Renal cortical epithelial cell (primary cell): ENCODE data around the gene HES2. TPM values are rescaled to one million over a fixed set of nuclear protein-coding genes. Genes with fewer than 3 reads are reported as not detected.
A peak's percentile ranks its signal among the peaks of the same experiment; 100 is the strongest.
"Not testable (repeated sequence)": the region's sequence is repeated elsewhere in the genome, so short reads cannot be mapped to it uniquely, and the experiment has no call there.

ENCODE experiments used
- DNase-seq: peaks from one replicate; pipeline ENCODE4 v3.0.0-alpha.2; 2011; ENCODE audit warnings: low read depth
- total RNA-seq: library from RNA; depleted of rRNA; stranded (reverse); fragments of >200 nt; gene quantifications from 2 replicates; pipeline ENCODE4 v1.2.3, GENCODE V29; 2014

HES2 gene
- total RNA-seq, 1 donor from 2014 or later: 5.8 TPM

DNA sequence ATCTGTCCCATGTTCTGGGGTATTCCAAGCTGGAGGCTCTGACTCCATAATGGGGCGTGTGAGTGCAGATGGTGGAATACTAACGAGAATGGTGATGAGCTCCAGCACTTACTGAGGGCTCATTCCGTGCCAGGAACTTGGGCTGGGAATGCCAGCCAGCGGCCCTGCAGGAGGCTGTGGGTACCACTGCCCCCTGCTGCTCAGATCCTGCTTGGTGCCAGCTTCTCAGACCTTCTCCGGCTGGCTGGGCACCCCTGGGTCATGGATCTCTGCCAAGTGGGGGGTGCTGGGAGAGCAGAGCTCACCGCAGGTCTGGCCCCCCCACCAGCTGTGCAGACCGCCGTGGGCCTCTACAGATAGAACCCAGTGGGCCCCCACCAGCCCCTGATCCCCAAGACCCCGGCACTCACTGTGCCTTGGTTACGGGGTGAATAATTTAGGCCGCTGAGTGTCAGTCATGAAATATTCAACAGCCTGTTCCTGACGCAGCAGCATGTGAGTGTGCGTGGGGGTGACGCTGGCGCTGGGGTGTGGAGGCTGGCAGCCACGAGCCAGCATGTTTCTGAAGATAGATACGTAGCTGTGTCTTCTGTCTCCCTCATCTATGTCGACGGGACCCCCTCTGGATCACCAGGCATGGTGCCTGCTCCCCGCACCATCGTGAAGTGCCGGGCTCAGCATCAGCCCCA lies 17.4 kb upstream of the HES2 start:
- peak; percentile 75 for DNase-seq

DNA sequence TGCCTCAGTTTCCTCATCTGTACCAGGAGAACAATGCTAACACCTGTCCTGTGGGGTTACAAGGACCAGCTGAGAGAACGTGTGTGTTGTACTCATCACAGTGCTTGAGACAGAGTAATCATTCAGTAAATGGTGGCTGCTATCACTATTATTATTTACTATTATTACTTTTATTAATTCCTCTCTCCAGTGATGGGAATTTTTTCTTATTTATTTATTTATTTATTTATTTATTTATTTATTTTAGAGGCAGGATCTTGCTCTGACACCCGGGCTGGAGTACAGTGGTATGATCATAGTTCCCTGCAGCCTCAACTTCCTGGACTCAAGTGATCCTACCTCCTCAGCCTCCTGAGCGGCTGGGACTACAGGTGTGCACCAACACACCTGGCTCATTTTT lies 16.6 kb upstream of the HES2 start:
- not testable (repeated sequence) for DNase-seq

DNA sequence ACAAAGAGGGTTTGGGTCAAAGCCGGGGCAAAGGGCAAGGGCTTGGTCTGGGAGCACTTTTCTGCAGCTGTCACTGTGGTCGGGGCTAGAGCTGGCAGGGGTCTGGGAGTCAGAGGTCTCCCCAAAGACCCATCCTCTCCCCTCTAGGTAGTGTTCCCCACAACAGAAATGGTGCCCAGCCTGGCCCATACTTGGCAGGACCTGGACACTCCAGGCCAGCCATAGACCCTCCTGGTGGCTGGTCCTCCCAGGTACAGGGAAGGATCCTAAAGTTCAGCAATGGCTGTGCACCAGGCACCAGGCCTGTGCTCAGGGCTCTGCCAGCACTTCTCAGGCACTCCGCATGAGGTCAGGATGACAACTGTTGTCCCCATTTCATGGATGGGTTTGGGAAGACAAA lies 15.8 kb upstream of the HES2 start:
- no peak for DNase-seq

DNA sequence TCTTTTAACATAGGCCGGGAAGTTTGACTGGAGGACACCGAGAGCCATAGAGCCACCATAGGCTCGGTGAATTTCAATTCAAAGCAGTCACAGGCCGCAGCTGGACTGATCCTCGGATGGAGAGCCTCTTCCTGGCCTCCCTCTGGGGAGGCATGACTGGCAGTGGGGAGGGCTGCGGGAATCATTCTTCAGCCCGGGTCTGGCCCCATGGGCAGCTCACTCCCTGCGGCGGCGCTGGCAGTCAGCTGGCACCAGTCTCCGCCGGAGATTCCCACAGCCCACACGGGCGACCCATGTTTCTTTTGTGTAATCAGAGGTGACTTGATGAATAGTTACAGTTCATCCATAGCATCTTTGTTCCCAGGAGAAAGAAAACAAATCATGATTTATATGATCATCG lies 15.4 kb upstream of the HES2 start:
- DNase-seq: no peak

DNA sequence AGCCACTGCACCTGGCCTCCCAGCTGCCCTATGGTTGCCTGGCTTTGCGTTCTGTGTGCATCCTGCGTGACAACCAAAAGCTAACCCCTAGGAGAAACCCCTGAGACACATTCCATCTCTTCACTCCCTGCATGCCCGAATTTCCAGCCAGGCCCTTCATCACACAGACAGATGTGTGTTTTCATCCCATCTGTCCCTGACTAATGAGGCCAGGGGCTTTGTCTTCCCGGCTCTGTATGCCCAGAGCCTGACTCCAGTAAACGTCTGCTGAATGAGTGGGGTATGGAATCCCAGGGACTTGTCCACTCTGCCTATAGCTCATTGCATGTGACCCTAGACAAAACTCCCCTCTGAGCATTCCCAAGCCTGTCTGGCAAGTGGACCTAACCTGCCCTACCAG lies 14.5 kb upstream of the HES2 start:
- no peak for DNase-seq

DNA sequence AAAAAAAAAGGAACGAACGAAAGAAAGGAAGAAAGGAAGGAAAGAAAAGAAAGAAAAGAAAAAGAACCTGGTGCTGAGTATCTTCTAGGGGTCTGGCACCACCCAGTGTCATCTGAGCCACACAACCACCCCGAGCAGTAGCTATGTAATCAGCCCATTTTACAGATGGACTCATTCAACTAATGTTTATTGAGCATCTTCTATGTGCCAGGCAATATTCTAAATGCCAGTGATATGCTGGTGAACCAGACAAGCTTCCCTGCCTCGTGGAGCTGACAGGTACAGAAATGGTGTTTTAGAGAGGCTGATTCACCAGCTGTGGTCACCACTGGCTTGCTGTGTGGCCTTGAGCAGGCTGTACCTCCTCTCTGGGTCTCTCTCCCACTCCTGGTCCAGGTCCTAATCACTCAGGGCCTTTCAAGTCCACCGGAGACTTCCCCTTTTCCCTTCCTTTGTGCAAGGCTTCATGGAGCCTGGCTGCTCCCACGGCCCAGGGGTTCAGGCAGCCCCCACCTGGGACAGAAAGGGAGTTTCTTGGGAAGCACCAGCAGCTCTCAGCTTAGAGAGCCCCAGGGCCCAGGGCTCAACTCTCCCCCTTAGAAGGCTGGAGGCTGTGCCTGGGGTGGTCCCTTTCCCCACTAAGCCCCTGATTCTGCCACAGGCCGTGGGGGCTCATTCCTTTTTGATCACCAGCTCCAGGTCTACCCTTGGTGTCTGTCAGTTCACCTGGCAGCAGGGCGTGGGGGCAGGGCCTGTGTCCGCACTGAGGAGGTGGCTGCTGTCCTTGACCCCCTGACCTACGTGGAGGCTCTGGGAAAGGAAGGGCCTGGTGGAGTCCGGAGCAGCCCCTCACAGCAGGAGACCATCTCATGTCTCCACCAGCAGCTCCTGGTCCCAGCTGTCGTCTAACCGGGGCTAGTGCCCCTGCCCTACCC lies 12.2 kb upstream of the HES2 start:
- not testable (repeated sequence) for DNase-seq

DNA sequence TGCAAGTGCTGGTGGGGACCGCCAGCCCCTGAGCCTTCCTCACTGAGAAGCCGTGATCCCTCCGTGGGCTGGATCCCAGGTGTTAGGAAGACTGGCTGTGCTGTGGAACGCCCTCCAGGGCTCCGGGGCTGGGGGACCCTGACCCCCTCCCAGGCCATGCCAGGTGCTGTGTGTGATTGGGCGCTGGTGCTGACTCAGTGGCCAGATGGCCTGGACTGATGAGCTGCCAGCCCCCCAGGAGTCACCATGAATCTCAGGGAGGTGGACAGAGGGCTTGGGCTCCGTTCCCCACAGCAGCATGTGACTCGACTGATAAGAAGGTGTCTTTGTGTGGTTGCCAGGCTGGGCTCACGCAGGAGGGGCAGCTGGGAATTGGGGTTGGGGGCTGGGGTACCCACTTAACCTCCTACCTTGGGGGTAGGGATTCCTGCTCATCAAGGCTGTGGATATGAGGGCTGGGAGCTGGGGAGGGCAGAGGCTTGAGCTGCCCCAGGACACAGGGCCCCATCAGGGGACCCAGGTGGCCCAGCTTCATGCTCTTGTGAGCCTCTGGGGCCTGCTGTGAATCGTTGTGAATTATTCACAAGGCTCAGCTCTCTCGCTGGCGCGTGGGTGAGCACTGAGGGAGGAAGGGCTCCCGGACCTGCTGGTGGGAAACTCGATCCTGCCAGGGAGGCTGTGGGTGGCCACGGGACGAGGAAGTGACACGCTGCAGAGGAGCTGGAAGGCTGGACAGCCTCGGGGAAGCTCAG lies 10.1 kb upstream of the HES2 start:
- DNase-seq: peak; percentile 26

DNA sequence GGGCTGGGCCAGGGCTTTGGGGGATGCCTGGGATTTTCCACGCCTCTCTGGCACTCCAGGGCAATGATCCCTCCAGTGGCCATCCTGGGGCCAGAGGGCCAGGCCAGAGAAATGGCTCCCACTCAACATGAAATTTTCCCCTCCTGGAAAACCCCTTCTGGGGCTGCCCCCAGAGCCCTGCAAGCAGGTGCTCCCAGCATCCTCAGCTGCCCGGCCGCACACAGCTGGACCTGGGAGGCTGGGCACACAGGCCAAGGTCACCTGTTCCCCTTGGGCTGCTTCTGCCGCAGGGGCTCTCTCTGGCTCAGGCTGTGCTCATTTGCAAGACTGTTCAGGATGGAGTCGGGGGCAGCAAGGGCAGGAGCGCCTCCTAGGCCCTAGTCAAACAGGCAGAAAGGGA lies 8.7 kb upstream of the HES2 start:
- not testable (repeated sequence) for DNase-seq

DNA sequence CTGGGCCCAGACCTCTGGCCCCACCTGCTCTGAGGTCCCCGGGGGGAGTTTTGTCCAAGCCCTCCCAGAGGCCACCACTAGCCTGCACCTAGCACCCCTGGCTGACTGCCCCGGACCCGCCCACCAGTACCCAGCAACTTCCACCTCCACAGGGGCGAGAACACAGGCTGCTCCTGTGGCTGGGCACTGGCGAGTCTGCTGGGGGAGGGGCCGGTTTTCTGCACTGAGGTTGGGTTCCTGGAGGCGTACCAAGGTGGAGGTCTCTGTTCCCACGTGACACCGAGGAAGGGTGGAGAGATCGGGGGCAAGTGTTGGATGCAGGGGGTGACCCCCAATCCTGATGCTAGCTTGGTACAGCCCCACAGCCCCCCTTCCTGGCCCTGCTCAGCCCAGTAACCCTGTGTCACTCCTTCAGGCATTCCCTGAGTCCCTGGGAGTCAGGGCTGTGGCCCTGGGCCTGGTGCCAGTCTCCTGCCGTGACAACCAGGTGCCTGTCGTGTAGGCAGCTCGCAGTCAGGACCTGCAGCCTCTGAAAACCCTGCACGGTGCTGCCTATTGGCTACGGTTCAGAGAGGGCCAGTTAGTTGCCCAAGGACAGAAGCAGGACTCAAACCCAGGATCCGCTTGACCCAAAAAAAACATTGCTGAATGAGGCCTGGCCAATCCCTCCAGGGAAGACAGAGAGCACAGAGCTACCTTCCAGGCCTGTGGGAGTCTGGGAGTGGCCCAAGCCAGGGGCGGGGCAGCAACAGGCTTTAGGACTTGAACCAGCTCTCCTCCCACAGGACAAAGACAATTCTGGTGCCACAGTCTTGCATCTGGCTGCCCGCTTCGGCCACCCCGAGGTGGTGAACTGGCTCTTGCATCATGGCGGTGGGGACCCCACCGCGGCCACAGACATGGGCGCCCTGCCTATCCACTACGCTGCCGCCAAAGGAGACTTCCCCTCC lies 8.0 kb upstream of the HES2 start:
- DNase-seq: no peak

DNA sequence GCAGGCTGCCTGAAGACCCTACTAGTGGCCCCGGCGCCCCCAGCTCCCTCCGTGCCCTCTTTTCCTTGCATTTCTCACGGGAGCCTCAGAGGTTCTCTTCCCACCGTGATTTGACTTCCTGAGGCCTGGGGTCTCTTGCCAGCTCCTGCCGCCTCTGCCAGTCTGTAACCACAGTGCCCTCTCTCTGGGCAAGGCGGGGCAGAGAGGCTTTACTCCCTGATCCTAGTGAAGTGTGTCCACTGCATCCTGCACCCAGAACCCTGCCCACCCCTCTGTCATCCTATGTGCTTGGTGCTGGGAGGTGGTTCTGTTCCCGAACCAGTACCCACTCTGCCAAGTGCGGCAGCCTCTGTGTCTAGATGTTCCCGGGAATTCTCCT lies 7.2 kb upstream of the HES2 start:
- no peak for DNase-seq

DNA sequence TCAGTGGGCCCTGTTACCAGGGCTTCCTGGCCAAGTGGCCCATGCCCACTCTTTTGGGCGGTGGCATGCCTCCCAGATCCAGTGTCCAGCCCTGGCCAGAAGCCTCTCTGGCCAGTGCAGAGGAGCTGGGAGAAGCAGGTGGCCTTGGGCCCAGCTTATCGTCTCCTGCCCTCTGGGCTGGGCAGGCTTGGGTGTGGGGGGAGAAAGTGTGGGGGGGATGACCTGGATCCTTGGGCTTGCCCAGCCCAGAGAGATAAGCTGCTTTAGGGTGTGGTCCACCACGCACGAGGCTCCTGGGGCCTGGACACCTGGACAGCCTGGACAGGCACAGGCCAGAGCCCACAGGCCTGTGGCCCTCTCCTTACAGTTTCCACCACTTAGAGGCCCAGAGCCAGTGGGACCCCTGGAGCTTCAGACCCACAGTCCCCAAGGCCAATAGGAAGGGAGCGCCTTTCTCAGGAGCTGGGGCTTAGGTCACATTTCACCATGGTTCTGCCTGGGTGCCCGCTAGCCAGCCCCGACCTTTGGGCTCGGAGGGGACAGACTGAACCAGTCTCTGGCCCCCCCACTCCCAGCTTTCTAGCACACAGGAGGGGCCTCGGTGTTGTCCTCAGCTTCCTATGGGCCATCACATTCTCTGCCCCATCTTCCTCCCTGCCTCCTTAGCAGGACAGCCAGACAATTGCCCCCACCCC lies 6.7 kb upstream of the HES2 start:
- no peak for DNase-seq

DNA sequence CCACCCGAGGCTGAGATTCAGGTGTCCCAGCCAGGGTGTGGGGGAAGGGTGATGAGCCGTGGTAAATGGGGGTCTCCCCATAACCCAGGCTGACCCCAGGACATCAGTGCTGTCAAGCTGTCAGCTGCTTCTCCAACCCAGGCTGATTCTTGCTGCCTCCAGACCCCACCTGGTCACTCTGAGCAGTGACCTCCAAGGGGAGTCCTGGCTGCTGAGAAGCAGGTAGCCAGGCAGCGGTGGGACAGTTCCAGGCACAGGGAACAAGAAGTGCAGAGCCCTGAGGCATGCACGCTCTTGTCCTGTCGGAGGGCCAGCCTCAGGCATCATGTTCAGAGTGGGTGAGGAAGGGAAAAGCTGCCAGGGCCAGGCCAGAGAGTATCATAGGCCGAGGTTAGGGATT lies 5.9 kb upstream of the HES2 start:
- DNase-seq: no peak

DNA sequence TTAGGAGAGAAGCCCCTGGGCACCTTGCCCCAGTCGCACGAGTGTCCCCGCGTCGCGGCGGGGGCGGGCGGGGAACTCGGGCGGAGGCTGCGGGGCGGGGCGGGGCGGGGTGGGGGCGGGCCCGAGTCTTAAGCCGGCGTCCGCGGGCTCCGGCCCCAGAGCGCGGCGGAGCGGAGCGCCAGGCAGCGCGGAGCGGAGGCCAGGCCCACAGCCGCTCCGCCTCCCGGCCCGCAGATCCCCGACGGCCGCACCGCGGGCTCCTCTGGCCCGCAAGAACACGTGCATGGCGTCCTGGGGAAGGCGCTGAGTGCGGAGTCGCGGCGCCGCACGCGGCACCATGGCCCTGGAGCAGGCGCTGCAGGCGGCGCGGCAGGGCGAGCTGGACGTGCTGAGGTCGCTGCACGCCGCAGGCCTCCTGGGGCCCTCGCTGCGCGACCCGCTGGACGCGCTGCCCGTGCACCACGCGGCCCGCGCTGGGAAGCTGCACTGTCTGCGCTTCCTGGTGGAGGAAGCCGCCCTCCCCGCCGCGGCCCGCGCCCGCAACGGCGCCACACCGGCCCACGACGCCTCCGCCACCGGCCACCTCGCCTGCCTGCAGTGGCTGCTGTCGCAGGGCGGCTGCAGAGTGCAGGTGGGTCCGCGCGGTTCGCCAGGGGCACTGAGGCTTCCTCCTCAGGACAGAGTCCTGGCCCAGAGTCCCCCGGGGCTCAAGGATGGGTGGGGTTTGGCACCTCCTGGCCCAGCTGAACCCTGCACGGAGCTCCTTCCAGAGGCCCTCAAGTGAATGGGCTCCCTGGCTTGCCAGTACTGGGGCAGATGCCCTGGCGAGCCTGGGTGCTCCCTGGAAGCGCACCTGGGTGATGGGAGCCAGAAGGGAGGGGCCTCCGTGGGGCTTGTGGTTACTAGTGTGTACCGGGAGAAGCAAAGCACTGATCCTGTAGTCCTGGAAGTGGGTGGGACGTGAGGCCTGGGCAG lies 5.2 kb upstream of the HES2 start, which contains the start of gene ESPN:
ESPN (plus strand) TSS at position 158 of the 975 bp plus-strand sequence; CDS start at position 338, 180 bp downstream.
- no peak for DNase-seq

DNA sequence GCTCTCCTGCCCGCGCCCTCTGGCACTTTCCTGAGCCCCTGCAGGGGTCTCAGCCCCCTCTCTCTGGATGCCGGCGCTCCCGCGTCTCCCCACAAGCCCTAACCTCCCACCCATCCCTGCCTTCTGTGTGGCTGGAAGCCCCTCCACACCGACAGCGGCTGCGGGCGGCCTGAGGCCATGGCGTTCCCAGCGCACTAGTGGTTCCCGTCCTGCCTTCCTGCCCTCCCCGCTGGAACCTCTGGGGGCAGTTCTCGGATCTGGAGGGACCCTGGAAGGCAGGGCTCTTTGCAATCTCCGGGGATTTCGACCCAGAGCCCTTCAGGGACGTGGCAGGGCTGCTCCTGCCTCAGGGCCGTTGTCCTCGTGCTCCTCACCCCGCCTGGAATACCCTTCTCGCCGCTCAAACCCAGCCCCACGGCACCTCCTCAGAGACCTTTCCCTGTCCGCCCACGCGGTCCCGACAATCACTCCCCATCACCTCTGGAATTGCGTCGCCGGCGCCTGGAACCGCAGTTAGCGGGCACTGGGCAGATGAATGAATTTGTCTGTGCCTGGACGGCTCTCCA lies 4.4 kb upstream of the HES2 start:
- DNase-seq: no peak

DNA sequence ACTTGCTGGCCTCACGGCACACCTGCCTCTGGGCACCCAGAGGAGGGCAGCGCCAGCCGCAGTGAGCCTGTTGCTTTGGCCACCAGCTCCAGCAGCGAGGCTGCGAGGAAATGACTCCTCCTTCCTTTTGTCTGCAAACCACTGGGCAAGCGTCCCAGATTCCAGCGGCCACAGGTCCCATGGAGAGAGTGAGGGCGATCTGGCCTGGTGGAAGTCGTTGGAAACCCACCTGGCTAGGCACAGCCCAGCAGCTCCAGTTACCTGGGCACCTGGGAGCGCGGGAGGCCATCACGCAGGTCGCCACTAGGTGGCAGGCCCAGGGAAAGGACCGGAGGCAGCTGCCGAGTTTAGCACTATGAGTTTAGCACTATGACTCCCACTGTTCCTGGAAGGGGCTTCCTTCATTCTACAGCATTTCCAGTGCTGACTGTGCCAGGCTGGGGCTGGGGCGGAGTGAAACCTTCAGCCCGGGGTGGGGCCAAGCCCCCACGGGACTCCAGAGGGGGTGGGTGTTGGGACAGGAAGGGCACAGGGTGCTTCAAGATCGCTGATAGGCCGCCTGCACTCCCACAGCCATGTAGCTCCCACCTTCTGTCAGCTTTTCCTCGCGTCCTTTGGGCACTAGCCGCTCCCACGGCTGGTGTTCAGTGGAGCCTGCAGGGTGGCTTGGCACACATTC lies 3.7 kb upstream of the HES2 start:
- DNase-seq: peak; percentile 69

DNA sequence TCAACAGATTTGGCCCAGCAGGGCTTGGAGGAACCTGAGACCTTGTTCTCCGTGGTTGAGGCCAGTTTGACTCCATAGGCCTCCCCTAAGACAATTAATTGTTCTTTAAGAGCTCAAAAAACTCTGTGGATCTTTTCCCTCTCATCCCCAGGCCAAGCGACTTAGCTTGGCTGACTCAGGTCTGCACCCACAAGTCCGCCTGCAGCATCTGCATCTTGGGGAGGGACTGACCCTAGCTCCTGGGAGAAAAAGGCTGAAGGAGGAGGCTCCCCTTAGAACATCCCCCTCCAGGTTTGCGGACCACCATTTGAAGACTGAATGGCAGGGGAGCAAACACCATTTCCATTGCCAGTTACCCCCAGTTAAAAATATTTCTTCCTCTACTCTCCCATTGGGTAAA lies 1.5 kb upstream of the HES2 start:
- DNase-seq: no peak

DNA sequence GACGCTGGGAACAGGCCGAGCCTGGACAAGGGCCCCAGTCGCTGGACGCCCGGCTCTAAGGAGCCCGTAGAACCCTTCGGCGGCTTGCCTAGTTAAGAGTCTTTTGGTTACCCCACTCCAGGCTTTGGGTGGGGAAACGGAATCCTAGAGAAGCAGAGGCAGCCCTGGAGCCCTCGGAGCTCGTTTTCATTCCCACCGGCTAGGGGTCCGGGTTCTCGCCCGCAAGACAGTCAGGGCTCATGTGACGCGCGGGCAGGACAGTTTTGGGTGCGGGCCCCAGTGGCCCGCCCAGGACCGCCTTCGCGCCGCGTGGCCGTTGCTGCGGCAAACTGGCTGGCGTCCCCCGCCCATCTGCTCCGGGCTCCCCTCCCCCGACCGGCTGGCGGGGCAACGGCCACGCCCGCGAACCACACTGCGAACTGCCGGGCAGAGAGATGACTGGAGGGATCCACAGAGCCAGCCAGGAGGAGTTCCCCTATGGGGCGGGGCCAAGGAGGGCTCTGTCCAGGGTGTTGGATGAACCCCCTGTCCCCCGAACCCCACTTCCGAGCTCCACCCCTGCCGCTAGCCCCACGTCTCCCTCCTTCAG lies 829 bp upstream of the HES2 start:
- no peak for DNase-seq

DNA sequence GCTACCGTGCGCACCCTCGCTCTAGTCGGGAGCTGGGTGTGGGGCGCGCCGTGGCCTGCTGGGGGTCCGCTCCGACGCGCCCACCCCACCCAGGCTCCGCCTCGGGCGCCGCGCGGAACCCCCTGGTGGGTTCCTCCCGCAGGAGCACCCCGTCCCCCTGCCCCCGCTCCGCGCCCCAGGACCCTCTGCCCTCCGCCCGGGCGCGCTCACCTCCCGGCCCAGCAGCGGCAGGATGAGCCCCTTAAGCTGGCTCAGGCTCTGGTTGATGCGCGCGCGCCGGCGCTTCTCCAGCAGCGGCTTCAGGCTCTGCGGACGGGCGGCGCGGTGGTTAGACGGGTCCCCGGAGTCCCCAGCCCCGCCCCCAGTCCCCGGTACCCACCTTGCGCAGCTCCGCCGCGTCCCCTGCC lies 319 bp downstream of the HES2 start:
- no peak for DNase-seq
